G401.6 (cell line): Measurements from ENCODE around the gene SERGEF.

Source experiments
- FAIRE-seq: peaks from 2 replicates; lab custom pipeline; 2012; peaks lifted over from hg19 to GRCh38; lab: Jason Lieb, UNC

SERGEF gene

GRCh38 chr11:18012906-18013781 is at the start of gene SERGEF:
Gene SERGEF (minus strand): TSS chr11:18013047. CDS start chr11:18013010, 37 bp downstream.
- FAIRE-seq, result no peak

DNA sequence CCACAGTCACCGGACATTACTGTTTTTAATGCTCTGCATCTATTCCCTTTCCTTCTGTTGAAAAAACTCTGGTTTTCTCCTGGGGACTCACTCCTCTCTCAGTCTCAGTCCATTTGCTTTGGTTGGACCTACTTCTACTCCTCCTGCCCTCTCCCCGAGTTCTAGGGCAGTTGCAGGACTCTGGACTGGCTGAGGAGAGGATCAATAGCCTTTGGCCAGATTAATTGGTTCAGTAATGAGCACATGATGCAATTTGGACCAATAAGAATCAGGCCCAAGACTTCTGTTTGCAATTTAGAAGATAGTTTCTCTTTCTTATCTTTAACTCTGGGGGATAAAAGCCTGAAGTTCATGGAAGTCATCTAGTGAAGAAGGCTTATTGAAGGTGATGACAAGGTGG is 48.5 kb upstream of the SERGEF start:
- no peak for FAIRE-seq

GRCh38 chr11:18056561-18057181 is 43.8 kb upstream of the SERGEF start:
- FAIRE-seq, result no peak

GRCh38 chr11:18054511-18055103 is 41.8 kb upstream of the SERGEF start:
- no peak for FAIRE-seq

GRCh38 chr11:18050848-18051247 is 38.0 kb upstream of the SERGEF start:
- FAIRE-seq, result no peak

- FAIRE-seq, result no peak
Measured at GRCh38 chr11:18046116-18046777, 33.4 kb upstream of the SERGEF start, which contains the start of gene TPH1. Gene TPH1 (minus strand): TSS chr11:18046269. CDS start chr11:18040762, 5,507 bp downstream.

GRCh38 chr11:18036456-18036855 is 23.6 kb upstream of the SERGEF start:
- FAIRE-seq, result no peak

DNA sequence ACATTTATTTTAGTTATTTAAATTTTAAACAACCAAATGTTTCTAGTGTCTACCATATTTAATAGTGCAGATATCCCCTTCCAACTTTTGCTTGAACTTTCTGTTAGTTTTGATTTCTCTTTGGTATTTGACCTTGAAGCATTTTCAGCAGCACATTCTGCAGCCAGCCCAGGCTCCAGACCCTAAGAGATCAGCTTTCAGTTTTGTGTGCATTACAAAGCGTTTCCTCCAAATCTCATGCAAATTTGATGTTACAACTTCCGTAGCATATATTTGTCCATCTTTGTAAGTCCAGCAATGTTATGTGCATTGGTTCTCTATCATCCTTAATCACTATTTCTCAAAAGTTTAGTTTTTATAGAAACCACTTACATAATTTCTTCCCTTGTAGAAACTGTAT is 14.6 kb upstream of the SERGEF start:
- no peak for FAIRE-seq

DNA sequence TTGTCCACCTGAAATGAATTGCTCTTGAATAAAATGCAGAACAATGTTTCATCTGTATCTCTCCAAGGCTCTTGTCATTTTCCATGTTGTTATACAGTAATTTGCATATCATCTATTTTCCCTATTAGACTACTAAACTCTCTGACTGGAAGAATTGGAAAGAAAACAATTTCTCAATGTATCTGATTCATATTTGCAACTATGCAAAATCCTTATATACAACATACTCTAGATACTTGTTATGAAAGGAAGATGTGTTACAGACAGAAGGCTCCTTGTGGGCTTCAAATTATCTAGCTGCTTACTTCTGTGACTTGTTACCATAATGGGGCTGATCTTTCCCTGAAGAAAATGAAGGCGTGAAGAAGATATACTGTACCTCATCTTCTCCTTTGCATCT is 9.6 kb upstream of the SERGEF start:
- FAIRE-seq, result no peak

DNA sequence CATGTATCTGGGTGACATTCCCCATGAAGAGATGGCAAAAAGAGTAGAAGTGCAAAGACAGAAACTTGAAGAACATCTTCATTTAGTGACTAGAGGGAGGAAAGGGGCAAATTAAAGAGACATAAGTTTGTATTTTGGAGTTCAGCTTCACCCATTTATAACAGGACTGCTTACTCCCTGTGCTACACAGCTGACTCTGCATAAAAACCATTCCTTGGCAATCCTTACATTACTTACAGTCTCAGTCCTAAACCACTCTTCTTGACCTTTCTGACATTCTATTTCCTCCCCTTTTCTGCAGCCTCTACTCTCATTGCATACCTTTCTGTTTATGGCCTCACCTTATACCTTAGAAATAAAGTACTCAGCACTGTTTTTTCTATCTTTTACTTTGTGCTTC is 6.8 kb upstream of the SERGEF start:
- no peak for FAIRE-seq

GRCh38 chr11:18016789-18017188 is 3.9 kb upstream of the SERGEF start:
- no peak for FAIRE-seq

GRCh38 chr11:18014876-18015275 is 2.0 kb upstream of the SERGEF start:
- FAIRE-seq, result no peak

- no peak for FAIRE-seq
Measured at GRCh38 chr11:18013790-18014507, 1.1 kb upstream of the SERGEF start.

GRCh38 chr11:18012122-18012905 is 533 bp downstream of the SERGEF start:
- no peak for FAIRE-seq

- no peak for FAIRE-seq
Measured at GRCh38 chr11:18011633-18012032, 1.2 kb downstream of the SERGEF start.

GRCh38 chr11:18010977-18011586 is 1.8 kb downstream of the SERGEF start:
- FAIRE-seq, result no peak

DNA sequence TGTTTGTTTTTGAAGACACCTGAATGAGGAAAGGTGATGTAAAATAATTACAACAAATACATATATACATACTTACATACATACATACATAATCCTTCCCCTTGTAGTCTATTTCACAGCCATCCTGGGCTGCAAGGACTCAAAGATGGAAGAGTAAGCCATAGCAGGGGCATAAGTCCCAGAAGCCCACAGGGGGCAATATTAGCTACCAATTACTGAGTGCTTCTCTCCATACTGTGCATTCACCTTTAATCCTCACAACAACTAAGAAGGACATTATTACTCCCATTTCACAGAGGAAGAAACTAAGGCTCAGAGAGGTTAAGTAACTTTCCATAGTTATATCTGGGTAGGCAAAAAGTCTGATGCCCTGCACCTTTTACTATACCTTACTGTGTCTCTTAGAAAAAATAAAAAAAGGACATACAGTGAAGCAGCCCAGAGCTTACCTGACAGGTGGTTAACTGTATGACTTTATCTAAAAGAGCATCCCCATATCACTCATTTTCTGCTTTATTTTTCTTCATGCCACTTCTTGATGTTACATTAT is 2.7 kb downstream of the SERGEF start:
- FAIRE-seq, result no peak

DNA sequence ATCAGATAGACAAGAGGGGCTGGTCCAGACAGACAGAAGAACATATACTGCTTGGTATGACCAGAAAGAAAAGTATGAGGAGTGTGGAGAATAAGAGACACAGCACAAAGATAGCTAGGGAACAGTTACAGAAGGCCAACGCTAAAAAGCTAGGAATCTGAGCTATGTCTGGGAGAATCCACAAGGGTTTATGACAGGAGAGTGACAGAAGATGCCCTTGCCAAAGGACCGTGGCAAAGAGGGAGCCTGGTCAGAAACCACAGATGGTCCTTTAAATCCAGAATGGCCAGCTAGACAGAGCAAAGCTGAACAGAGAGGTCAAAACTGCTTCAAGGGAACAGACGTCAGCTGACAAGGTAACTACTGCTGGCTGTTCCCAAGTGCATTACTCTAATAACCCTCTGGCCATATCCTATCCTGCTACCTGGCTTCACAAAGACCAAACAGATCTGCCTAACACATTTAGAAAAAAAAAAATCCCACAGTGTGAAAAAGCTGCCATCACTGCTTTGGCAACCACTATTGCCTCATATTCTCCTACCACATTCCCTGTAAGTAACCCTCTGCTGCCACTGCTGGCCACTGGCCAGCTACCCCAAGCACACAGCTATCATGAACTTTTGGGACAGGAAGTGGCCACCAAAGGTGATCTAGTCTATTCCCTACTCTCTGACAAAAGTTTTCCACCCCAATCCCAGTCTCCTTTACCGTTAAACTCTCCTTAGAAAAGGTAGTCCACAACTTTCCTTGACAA is 7.3 kb downstream of the SERGEF start:
- no peak for FAIRE-seq

DNA sequence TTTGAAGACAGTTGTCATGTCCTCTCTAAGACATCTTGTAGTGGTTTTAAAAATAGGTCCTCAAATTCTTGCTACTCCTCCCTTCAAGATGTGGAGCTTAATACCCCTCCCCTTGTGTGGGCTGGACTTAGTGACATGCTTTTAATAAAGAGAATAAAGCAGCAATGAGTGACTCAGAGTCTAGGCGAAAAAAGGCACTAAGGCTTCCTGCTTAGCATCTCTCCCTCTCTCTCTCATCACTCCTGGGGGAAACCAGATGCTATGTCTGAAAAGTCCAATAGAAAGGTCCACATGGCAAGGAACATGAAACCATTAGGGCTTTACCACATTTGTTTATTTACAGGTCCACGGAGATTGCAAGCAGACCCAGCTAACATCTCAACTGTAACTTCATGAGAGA is 11.7 kb downstream of the SERGEF start:
- no peak for FAIRE-seq

DNA sequence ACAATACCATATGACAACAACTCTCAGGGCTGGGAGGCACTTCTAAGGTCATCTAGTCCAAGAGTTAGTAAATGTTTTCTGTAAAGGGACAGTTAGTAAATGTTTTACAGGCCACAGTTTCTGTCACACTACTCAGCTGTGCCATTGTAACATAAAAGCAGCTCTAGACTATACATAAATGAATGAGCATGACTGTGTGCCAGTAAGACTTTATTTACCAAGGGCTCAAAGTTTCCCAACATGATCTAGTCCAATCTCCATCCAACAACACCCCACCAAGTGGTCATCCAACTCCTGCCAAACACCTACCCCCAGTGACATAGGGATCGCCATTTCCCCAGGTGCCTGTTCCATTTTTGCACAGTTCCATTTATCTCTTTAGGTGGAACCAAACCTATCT is 12.1 kb downstream of the SERGEF start:
- FAIRE-seq, result no peak
